Fibroblast of skin of left quadriceps (primary cell): Measurements from ENCODE around the gene KLHL4.
"Not testable (repeated sequence)": the region's sequence is repeated elsewhere in the genome, so short reads cannot be mapped to it uniquely, and the experiment has no call there.

ENCODE experiments used
- DNase-seq, 2 experiments: peaks; one replicate each; pipeline ENCODE4 v3.0.0-alpha.2; 2013; ENCODE audit warnings: low read depth in 2 of 2

The KLHL4 gene

GRCh38 chrX:87517571-87518141 is at the start of gene KLHL4:
Gene KLHL4 (plus strand): TSS chrX:87517802. CDS start chrX:87517894, 92 bp downstream.
- DNase-seq, result peak; percentile 44 to 46

- DNase-seq, result no peak
Observed at GRCh38 chrX:87468941-87469340, 48.7 kb upstream of the KLHL4 start.

GRCh38 chrX:87475793-87476192 is 41.8 kb upstream of the KLHL4 start:
- no peak for DNase-seq

- not testable (repeated sequence) for DNase-seq
Observed at GRCh38 chrX:87478703-87479102, 38.9 kb upstream of the KLHL4 start.

- DNase-seq, result no peak
Observed at GRCh38 chrX:87489071-87489470, 28.5 kb upstream of the KLHL4 start.

GRCh38 chrX:87515836-87516235 is 1.8 kb upstream of the KLHL4 start:
- DNase-seq, result no peak

- peak; percentile 37 to 40 for DNase-seq
Observed at GRCh38 chrX:87516717-87517121, 883 bp upstream of the KLHL4 start.

- DNase-seq, result no peak
Observed at GRCh38 chrX:87518504-87518903, 902 bp downstream of the KLHL4 start.

- peak; percentile 21 to 36 for DNase-seq
Observed at GRCh38 chrX:87525771-87526229, 8.2 kb downstream of the KLHL4 start.

- DNase-seq, result no peak
Observed at GRCh38 chrX:87526281-87526680, 8.7 kb downstream of the KLHL4 start.

GRCh38 chrX:87528487-87528886 is 10.9 kb downstream of the KLHL4 start:
- no peak for DNase-seq

GRCh38 chrX:87571964-87572363 is 54.4 kb downstream of the KLHL4 start:
- DNase-seq, result no peak

GRCh38 chrX:87572901-87573300 is 55.3 kb downstream of the KLHL4 start:
- DNase-seq, result no peak

- no peak for DNase-seq
Observed at GRCh38 chrX:87578978-87579377, 61.4 kb downstream of the KLHL4 start.

GRCh38 chrX:87580862-87581261 is 63.3 kb downstream of the KLHL4 start:
- no peak for DNase-seq

- no peak for DNase-seq
Observed at GRCh38 chrX:87582453-87582852, 64.9 kb downstream of the KLHL4 start.

- no peak for DNase-seq
Observed at GRCh38 chrX:87583679-87584078, 66.1 kb downstream of the KLHL4 start.

- DNase-seq, result no peak
Observed at GRCh38 chrX:87616371-87616770, 98.8 kb downstream of the KLHL4 start.

- DNase-seq, result no peak
Observed at GRCh38 chrX:87621697-87622096, 104.1 kb downstream of the KLHL4 start.

- DNase-seq, result no peak
Observed at GRCh38 chrX:87626996-87627395, 109.4 kb downstream of the KLHL4 start.

- DNase-seq, result no peak
Observed at GRCh38 chrX:87634361-87634760, 116.8 kb downstream of the KLHL4 start.

GRCh38 chrX:87636533-87636932 is 118.9 kb downstream of the KLHL4 start:
- no peak for DNase-seq

GRCh38 chrX:87641439-87641838 is 123.8 kb downstream of the KLHL4 start:
- DNase-seq, result not testable (repeated sequence)

GRCh38 chrX:87661761-87662160 is 144.2 kb downstream of the KLHL4 start:
- DNase-seq, result no peak
